Islet of Langerhans (tissue), 1 donor: ENCODE measurements around the gene RTKN.
A peak's percentile ranks its signal among the peaks of the same experiment; 100 is the strongest.
"Not testable (repeated sequence)": the region's sequence is repeated elsewhere in the genome, so short reads cannot be mapped to it uniquely, and the experiment has no call there.

Experiments used
- FAIRE-seq: peaks from one replicate; lab custom pipeline; 2011; peaks lifted over from hg19 to GRCh38; lab: Jason Lieb, UNC

RTKN gene

DNA sequence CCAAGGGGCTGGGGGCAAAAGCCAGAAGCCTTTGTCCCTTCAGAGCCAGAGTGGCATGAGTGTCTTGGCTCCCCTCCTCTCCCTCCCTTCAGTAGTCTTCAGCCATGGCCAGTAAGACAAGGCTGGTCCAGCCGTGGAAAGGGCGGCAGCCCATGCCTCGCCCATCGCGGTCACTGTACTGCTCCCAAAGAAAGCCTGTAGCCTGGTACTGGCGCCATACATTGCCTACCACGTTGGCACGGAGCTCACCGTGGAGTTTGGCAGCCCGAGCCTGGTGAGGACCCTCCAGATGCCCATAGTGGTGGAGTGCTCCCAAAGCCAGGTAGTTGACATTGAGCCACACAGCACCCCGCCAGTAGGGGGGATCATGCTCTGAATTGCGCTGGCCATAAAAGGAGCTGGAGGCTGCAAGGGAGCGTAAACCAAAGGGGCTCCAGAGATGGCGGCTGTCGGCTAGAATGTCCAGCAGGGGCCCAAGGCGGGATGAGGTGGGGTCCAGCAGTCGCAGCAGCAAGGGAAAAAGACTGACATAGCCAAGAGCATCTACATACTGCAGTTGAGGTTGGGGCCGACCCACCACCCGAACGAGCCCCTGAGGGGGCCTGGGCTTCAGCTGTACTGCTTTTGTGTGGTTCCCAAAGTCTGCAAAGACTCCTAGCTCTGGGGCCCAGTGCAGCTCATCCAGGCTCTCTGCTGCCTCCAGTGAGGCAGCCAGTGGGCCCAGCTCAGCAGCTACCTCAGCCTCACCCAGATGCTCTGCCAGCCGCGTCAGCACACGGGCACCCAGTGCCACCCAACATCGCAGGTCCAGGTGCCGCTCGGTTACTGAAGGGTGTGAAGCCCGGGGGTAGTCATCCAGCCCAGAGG is 19.7 kb upstream of the RTKN start:
- FAIRE-seq, result no peak

DNA sequence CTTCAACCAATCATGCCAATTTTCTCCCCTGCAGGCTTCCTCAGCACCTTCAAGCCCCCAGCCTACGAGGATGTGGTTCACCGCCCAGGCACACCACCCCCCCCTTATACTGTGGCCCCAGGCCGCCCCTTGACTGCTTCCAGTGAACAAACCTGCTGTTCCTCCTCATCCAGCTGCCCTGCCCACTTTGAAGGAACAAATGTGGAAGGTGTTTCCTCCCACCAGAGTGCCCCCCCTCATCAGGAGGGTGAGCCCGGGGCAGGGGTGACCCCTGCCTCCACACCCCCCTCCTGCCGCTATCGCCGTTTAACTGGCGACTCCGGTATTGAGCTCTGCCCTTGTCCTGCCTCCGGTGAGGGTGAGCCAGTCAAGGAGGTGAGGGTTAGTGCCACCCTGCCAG is 18.4 kb upstream of the RTKN start:
- FAIRE-seq, result not testable (repeated sequence)

DNA sequence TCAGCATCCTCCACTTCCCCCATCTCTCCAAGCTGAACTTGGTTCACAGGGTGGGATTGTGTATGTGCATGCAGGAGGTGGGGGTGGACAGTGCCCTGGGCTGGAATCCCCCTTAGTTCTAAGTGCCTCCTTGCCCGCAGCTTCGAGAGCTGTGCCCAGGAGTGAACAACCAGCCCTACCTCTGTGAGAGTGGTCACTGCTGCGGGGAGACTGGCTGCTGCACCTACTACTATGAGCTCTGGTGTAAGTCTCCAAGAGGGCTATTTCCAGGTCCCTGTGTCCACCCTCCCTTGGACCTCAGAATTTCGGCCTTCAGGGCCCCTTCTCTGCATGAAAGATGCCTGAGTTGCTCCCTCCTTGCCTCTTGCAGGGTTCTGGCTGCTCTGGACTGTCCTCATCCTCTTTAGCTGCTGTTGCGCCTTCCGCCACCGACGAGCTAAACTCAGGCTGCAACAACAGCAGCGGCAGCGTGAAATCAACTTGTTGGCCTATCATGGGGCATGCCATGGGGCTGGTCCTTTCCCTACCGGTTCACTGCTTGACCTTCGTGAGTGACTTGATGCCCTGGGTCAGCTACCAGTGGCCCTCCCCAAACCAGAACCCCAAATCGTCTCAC is 17.9 kb upstream of the RTKN start:
- not testable (repeated sequence) for FAIRE-seq

GRCh38 chr2:74458938-74459363 is 17.2 kb upstream of the RTKN start:
- no peak for FAIRE-seq

GRCh38 chr2:74458132-74458937 is 16.6 kb upstream of the RTKN start, which contains the start of gene WBP1:
Gene WBP1, plus strand, starts transcription at chr2:74458438. Its CDS starts 165 bp downstream, at chr2:74458603.
- FAIRE-seq, result peak; percentile 96

- FAIRE-seq, result no peak
These were observed 15.9 kb upstream of the RTKN start for GRCh38 chr2:74457549-74458131.

DNA sequence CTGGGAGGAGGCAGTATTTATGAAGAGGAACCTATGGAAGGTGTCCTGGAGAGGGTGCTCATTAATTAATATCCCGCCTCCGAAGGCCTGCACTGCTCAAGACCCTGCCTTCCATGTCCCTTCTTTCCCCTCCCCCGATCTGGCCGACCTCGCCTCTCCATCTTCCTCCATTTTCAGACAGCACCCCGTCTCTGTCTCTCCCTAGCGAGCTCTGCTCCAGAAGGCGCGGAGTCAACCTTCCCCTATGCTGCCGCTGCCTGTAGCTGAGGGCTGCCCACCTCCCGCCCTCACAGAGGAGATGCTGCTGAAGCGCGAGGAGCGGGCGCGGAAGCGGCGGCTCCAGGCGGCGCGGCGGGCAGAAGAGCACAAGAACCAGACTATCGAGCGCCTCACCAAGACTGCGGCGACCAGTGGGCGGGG is 15.4 kb upstream of the RTKN start:
- FAIRE-seq, result no peak

DNA sequence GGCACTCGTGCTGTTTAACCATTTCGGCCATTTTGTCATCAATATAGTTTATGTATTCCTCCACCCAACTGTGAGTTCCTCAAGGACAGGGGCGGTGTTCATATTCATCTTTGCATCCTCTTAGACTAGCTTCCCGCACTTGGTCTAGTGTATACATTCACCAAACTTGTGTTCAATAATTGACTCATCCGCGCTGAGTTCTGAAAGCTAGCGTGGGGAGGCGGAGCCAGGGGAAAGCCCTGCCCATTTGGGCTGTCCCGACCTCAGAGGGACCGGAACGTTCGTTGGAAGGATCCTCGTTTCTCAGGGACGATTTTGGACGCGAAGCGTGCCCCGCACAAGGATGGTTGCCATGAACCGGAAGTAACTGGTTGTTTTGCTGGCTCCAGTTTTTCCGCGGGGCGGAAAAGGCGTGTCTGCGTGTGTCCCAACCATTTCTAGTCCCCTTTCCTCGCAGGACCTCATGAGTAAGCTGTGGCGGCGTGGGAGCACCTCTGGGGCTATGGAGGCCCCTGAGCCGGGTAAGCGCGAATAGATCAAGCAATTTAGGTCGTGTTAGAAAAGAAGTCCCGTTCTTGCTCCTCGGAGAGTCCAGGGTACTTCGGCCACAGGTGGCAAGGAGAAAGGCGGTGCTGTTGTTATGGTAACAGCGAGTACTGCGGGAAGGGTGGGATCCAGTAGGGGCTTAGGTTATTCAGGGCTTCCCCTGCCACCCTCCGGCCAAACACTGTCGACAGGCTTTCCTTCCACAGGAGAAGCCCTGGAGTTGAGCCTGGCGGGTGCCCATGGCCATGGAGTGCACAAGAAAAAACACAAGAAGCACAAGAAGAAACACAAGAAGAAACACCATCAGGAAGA is 13.1 kb upstream of the RTKN start, which contains the start of gene INO80B:
TSS of gene INO80B (plus strand) at position 434 of the 858 bp plus-strand sequence. CDS start at position 464, 30 bp downstream.
- FAIRE-seq, result peak; percentile 91

DNA sequence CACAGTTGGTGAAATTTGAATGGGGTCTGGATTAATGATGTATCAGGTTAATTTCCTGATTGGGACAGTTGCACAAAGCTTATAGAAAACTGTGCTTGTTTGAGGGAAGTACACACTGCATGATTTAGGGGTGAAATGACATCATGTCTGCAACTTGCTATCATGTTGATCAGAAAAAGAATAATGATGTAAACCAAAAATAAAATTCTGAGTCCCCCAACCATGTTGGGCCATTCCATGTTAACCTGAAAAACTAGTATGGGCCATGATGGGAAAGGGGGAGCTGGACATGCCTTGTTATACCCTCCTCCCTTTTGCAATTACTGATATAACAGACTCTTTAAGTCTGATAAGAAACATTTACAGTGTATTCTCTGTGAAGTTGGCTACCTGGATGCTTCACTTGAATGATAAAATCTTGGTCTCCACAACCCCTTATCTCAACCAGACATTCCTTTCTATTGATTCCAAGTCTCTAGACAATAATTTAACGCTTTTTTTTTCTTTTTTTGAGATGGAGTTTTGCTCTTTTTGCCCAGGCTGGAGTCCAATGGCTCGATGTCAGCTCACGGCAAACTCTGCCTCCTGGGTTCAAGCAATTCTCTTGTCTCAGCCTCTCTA is 8.9 kb upstream of the RTKN start:
- no peak for FAIRE-seq

GRCh38 chr2:74448771-74449170 is 7.0 kb upstream of the RTKN start:
- no peak for FAIRE-seq

DNA sequence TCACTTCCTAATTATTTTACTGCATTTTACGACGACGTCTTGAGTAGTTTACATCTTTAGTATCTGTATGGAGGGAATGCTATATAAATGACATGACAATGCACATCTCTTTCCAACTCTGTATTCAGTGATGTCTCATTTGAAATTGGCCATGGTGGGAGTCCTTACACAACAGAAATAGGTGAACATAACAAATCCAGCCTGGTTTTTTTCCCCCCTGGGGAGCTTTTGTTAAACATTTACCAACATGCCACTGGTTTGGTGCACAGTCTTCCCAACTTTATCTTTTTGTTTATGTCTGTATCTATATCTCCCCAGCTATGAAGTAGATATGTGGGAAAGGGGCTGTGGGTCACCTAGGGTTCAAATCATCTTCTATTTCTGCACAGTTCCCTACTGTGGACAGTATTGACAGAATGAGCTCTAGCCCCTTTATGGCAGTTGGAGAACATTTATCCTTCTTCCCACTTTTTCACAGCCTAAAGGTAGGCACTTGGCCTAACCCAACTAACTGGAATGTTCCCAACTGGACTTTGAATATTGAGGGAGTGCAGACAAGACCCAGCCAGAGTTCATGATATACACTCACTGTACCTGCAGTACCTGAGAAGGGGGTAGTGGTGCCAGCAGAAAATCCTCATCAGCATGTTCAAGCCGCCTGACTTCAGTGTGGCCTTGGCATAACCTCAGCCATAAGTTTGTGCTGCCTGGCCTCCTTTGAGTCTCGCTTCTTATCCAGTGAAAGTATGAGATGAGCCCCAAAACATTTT is 5.7 kb upstream of the RTKN start:
- FAIRE-seq, result no peak

DNA sequence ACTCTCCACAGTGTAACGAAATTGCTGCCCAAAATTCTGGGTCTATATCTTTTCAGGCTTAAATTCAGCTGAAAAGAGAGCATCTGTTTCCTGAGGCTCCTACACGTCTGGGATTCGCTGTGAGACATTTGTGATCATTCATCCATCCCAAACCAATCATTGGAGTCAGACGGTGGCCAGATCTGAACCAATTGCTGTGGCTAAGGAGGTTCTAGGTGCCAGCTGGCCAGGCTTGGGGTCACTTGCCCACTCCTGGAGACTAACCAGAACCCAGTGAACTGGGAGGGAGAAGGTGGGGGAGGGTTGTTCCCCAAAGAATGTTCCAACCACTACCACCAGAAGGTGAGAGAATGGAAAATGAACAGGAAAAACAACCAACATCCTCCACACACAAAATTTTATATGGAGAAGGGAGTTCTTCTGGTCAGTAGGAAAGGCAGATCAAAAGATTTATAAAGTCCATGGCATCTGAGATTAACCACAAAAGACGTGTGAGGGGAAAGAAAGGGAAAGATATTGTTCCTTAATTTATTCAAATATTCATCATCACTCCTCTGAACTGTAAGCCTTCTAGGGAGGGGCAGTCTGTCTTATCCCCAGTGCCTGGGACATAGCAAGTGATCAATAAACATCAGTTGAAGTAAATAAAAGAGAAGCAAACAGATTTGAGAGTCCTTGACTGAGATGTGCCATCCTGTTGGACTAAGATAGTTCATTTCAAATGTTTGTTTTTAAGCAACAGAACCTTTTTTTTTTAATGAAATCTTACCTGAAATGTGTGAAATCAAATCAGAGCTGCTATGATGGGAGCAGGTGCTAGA is 3.0 kb upstream of the RTKN start:
- FAIRE-seq, result no peak

- not testable (repeated sequence) for FAIRE-seq
These were observed 953 bp upstream of the RTKN start for GRCh38 chr2:74442483-74443297.

DNA sequence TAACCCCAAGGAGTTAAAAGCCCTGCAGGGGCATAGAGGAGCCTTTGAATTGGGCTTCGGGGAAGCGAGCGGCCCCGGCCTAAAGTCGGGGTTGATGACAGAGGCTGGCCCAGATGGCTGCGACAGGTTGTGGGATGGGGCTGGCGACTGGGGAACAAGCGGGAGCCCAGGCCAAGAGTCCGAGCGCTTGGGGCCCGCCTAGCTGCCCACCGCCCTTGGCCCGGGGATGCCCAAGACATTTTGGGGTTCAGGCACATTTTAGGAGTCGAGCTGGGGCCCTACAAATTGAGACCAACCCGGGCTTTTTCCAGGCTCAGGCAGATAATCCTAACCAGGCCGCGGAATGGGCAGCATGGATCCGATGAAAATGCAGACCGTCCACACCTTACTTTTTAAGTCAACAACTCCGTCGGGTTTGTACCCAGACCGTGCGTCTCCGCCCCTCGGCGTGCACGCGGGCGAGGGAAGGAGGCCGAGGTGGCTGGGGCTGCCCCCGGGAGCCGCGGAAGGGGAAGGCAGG is 507 bp downstream of the RTKN start:
- FAIRE-seq, result no peak

DNA sequence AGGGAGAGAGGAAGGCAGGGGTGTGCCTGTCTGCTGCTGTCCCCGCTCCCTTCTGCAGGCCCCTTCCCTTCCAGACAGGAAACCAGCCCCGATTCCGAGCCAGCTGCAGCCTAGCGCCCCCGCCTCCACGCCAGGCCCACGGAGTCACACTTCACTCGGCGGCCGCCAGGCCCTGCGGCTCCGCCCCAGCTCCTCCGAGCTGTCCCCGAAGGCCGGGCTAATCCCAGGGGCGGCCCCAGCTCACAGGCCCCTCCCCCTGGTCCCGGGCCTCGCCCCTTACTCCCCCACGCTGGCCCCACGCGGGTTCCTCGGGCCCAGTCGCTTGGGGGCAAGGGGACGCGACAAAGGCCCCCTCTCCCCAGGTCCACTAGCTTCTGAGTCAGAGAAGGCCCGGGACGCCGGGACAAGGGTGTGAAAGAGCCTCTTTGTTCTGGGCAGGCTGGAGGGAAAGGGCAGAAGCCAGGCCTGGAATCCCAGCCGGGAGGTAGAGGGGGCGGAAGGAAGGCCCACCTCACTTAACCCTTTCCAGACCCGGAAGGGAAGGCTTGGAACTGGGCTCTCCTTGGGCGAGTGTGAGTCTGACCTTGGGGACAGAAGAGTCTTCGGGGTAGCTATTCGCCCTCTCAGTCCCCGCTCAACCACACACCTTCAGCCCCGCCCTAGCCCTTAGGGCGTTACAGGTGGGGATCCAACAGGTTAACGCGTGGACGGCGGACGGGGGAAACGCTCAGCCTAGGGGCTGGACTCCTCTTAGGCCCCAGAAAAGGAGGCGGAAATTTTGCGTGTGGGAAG is 1.2 kb downstream of the RTKN start:
- FAIRE-seq, result no peak

DNA sequence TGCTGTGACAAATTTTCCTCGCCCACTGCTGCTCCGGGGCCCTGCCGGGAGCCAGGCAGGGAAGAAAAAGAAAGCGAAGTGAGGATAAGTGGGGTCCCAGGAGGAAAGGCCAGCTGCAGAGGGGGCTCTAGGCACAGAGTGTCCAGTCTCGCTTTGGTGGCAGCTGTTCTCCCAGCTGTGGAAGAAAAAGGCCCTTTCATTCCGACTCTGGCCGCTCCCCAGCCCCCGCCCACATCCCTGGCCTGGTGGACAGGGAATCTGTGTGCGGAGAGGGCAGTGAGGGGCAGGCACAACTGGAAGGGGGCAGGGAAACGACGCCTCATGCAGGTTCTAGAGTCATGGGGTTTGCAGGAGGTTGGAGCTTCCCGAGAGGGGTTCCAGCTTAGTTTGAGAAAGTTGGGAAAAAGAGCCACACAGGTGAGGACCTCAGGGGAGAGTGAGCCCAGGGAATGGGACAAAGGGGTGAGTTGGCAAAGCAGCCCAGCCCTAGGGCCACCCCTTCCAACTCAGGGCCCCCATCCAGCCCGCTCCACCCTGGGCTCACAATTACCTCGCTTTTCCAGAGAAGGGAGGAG is 1.8 kb downstream of the RTKN start:
- no peak for FAIRE-seq

- FAIRE-seq, result no peak
These were observed 2.4 kb downstream of the RTKN start for GRCh38 chr2:74439373-74439772.
